ENCODE results near the gene TM7SF2.

DNA sequence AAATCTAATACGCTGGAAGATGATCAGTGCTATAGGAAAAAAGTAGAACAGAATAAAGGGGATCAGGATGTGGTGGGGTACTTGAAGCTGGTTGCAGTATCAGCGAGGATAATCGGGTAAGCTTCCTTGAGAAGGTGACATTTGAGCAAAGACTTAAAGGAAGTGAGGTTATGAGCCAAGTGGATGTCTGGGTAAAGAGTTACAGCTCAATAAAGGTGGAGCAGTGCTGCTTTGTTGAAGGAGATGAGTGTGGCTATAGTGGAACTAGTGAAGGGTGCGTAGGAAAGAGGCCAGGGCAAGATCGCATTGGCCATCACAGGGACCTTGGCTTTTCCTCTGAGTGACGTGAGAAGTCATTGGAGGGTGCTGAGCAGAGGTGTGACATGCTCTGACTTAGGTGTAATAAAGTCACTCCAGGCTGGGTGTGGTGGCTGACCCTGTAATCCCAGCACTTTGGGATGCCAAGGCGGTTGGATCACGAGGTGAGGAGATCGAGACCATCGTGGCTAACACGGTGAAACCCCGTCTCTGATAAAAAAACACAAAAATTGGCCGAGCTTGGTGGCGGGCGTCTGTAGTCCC lies 24.9 kb downstream of the TM7SF2 start:
- TF ChIP-seq POLR2A (IDR thresholded peaks at IDR 0.05) (no peak), CTCF (IDR thresholded peaks at IDR 0.05) (no peak)
